ENCODE data around the gene EIF2B5. TPM values are rescaled to one million over a fixed set of nuclear protein-coding genes. Genes with fewer than 3 reads are reported as not detected.

The EIF2B5 gene
- total RNA-seq, 1 donor from 2014 or later = 32.2 TPM

DNA sequence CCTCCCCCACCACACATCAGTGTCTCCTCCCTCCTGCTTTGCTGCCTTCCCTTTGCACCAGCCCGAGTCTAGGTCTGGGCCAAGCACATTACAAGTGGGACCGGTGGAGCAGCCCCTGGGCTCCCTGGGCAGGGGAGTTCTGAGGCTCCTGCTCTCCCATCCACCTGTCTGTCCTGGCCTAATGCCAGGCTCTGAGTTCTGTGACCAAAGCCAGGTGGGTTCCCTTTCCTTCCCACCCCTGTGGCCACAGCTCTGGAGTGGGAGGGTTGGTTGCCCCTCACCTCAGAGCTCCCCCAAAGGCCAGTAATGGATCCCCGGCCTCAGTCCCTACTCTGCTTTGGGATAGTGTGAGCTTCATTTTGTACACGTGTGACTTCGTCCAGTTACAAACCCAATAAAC is 48.5 kb downstream of the EIF2B5 start:
- intact Hi-C loops (cut with DNase I) = loop anchor here (10.0 kb wide), 1 partner anchor 169 kb away; the partner anchor contains the start of gene ABCC5
- DNase-seq (ENCODE audit: missing footprints) (no peak), ATAC-seq (no peak)

DNA sequence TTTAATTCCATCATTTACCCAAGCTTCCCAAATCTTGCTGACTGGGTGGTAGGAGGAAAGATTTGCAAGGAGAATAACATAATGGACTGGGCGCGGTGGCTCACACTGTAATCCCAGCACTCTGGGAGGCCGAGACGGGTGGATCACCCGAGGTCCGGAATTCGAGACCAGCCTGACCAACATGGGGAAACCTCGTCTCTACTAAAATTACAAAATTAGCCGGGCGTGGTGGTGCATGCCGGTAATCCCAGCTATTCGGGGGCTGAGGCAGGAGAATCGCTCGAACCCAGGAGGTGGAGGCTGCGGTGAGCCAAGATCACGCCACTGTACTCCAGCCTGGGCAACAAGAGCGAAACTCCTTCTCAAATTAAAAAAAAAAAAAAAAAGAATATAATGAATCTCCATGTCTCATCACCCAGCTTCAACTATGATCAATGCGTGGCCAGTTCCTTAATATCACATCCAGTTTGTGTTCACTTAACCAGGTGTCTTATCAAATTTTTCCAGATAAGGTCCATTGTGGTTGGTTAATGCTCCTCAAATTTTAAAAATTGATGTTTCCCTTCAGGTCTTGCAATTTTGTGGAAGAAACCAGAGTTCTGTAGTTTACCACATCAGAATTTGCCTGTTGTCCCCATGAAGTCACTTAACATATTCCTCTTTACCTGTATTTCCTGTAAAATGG is 49.5 kb downstream of the EIF2B5 start:
- no peak for DNase-seq (ENCODE audit: missing footprints)
- ATAC-seq = no peak
- intact Hi-C loops (cut with DNase I) = loop anchor here (1.0 to 10.0 kb wide), 3 partner anchors 8 to 170 kb away; partner anchors contain the start of genes ABCC5, ALG3 and EEF1AKMT4

DNA sequence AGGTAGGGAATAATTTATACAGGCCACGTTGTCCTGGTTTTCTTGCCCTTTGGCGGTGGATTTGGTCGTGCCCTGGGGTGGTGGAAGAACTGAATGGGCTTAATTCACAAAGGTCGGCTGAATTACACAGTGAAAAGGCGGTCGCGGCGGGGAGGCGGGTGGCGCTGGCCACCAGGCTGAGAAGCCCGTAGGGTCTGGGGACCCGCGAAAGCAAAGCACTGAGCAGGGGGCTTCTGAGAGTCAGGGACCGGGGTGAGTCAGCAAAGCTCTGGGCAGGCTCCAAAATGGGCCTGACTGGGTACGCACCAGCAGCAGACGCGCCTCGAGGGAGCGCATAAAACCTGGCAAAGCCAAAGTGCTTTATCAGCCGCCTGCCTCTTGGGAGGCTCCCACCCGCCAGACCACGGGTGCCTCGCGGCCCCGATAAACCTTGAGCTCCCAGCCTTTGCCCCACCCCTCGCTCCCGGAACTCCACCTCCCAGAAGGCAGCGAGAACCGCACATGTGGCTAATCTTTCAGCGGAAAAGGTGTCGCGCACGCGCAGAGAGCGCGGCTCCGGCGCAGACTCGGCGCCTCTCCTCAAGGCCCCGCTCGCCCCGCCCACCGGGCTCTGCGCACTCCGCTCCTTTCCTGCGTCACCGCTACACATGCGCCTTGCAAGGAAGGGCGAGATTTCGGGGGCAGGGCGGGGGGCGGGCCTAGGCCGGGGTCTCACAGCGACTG is 50.5 kb downstream of the EIF2B5 start:
- peak; percentile 100 for DNase-seq (ENCODE audit: missing footprints)
- ATAC-seq = peak; percentile 97
- intact Hi-C loops (cut with DNase I) = loop anchor here (1.0 to 10.0 kb wide), 6 partner anchors 9 to 171 kb away; partner anchors contain the start of genes ABCC5, ALG3, DVL3 and EEF1AKMT4

DNA sequence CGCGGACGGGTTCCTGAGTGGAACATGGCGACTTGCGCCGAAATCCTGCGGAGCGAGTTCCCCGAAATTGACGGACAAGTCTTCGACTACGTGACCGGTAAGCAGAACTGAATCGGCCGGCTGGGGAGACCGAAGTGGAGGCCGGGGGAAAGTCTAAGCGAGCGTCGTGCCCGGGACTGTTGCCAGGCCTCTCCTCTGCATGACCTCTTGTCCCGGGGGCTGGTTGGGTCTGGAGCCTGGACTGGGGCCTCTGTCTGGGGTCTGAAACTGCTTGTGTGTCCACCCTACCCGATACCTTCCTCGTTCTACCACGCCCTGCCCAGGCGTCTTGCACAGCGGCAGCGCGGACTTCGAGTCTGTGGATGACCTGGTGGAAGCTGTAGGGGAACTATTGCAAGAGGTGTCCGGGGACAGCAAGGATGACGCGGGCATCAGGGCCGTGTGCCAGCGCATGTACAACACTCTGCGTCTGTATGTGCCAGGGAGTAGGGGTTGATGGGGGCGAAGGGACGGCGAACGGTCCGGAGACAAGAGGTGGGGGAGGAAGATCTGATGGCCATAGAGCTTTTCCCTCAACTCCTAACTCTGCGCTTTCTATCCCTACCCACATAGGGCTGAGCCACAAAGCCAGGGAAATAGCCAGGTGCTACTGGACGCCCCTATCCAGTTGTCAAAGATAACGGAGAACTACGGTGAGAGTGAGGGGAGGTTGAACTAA is 51.2 kb downstream of the EIF2B5 start, which contains the start of gene ABCF3:
Gene ABCF3, plus strand, starts transcription at position 16 of the 718 bp plus-strand sequence. Its CDS starts 9 bp downstream, at position 25.
- ATAC-seq (peak; percentile 14), DNase-seq (ENCODE audit: missing footprints) (peak; percentile 83)
- intact Hi-C loops (cut with DNase I) = loop anchor here (1.0 to 10.0 kb wide), 5 partner anchors 32 to 172 kb away; partner anchors contain the start of genes ABCC5, ALG3, DVL3 and EEF1AKMT4

DNA sequence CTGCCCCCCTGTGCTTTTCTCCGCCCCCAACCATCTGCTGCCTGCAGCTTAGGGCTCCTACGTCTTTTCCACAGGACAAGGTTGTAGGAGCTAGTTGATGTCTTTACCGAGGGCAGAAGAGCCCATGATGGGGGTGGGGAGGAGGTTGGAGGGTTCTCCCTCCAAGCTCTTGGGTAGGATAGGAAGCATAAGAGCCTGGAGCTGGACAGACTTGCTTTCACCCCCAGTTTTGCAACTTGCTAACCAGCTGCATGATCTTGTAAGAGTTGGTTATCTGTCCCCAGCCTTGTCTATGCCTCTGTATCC is 51.7 kb downstream of the EIF2B5 start:
- intact Hi-C loops (cut with DNase I) = loop anchor here (1.0 to 10.0 kb wide), 5 partner anchors 32 to 172 kb away; partner anchors contain the start of genes ABCC5, ALG3, DVL3 and EEF1AKMT4

DNA sequence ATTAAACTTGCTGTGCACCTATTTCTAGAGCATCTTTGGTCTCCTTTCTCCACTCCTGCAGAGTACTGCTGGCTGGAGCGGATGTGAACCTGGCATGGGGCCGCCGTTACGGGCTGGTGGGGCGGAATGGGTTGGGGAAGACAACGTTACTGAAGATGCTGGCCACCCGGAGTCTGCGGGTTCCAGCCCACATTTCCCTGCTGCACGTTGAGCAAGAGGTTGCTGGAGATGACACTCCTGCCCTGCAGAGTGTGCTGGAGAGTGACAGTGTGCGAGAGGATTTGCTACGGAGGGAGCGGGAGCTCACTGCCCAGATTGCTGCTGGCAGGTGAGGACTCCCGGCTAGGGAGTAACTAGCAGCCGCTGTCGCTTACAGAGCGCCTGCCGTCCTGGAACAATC is 52.9 kb downstream of the EIF2B5 start:
- ATAC-seq (no peak), DNase-seq (ENCODE audit: missing footprints) (no peak)
- intact Hi-C loops (cut with DNase I) = loop anchor here (5.0 to 10.0 kb wide), 2 partner anchors 59 to 173 kb away; partner anchors contain the start of genes ABCC5, ALG3 and EEF1AKMT4

More for the DNA sequence above, 51.7 kb downstream of the EIF2B5 start:
- no peak for ATAC-seq
- no peak for DNase-seq (ENCODE audit: missing footprints)

DNA sequence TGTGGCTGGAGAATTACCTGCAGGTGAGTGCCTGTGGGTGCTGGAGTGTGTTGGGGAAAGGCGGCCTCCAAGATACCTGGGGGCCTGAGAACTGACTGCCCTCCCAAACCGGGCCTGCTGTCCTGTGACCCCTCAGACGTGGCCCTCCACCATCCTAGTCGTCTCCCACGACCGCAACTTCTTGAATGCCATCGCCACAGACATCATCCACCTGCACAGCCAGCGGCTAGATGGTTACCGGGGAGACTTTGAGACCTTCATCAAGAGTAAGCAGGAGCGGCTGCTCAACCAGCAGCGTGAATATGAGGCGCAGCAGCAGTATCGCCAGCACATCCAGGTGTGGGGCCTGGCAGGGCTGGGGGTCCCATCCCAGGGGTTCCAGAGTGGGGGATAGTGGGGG is 54.3 kb downstream of the EIF2B5 start:
- ATAC-seq = no peak
- DNase-seq (ENCODE audit: missing footprints) = no peak
- intact Hi-C loops (cut with DNase I) = loop anchor here (5.0 to 10.0 kb wide), 2 partner anchors 58 to 175 kb away; partner anchors contain the start of genes ABCC5, ALG3 and EEF1AKMT4

DNA sequence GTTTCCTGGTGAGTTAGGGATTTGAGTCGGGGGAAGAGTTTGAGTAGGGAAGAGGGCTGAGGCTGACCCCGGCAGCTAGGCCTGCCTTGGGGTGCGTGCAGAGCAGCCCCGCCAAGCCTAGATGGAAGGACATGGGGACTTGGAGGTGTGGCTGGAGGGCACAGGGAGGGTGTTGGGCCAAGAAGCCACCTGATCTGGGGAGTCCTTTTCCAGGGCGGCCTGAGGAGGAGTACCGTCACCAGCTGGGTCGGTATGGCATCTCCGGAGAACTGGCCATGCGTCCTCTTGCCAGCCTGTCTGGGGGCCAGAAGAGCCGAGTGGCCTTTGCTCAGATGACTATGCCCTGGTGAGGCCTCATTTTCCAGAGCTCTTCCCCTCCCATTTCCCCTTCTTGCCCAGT is 57.7 kb downstream of the EIF2B5 start:
- ATAC-seq = no peak
- intact Hi-C loops (cut with DNase I) = no loop called here
- DNase-seq (ENCODE audit: missing footprints) = no peak

DNA sequence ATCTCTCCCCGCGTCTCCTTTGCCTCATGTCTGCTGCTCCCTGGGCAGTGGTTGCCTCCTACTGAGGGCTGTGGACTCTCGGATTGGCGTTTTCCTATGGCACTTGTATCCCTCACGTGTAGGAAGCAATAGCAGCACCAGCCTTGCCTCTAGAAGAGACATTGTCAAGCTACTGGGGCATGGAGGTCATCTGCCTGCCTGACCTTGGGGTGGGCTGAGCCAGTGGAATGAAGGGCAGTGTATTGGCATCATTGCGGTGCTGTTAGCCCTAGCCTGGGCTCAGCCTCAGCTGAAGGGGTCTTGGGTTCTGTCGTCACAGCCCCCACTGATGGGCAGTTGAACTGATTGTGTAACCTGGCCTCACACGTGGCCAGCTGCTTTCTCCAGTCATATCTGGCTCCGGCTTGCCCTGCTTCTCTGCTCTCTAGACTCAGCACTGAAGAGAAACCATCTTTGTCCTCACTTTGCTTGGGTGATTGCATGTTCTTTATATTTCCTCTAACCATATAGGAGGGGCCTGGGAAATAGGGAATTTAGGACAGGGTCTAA is 58.9 kb downstream of the EIF2B5 start:
- intact Hi-C loops (cut with DNase I) = no loop called here
- DNase-seq (ENCODE audit: missing footprints) (no peak), ATAC-seq (no peak)

Other genes starting within 250 kb of the EIF2B5 start
- 48.2 TPM for gene ABCC5, start 117.5 kb upstream of the EIF2B5 start, total RNA-seq
- not detected for gene HTR3D, start 103.6 kb upstream of the EIF2B5 start, total RNA-seq
- gene HTR3C, start 82.3 kb upstream of the EIF2B5 start, total RNA-seq = not detected
- gene HTR3E, start 38.3 kb upstream of the EIF2B5 start, total RNA-seq = not detected
- gene DVL3, start 20.0 kb downstream of the EIF2B5 start, total RNA-seq = 60.7 TPM
- 269 TPM for gene AP2M1, start 39.5 kb downstream of the EIF2B5 start, total RNA-seq
- gene ABCF3, start 50.8 kb downstream of the EIF2B5 start, total RNA-seq = 68.2 TPM
- not detected for gene VWA5B2, start 94.2 kb downstream of the EIF2B5 start, total RNA-seq
- gene ALG3, start 113.6 kb downstream of the EIF2B5 start, total RNA-seq = 18.4 TPM
- gene EEF1AKMT4, start 114.3 kb downstream of the EIF2B5 start, total RNA-seq = 1.7 TPM
- gene CAMK2N2, start 126.2 kb downstream of the EIF2B5 start, total RNA-seq = not detected
- gene ECE2, start 140.7 kb downstream of the EIF2B5 start, total RNA-seq = not detected
- gene PSMD2, start 163.9 kb downstream of the EIF2B5 start, total RNA-seq = 228 TPM
- 274 TPM for gene EIF4G1, start 179.2 kb downstream of the EIF2B5 start, total RNA-seq
- gene FAM131A, start 202.2 kb downstream of the EIF2B5 start, total RNA-seq = 33.4 TPM
- gene CLCN2, start 226.2 kb downstream of the EIF2B5 start, total RNA-seq = 2.9 TPM
- gene POLR2H, start 226.4 kb downstream of the EIF2B5 start, total RNA-seq = 27.1 TPM
- gene THPO, start 242.8 kb downstream of the EIF2B5 start, total RNA-seq = 0.35 TPM
- gene CHRD, start 244.7 kb downstream of the EIF2B5 start, total RNA-seq = 8.7 TPM